DMS79 (cell line): Measurements from ENCODE around the gene ILDR1.
A peak's percentile ranks its signal among the peaks of the same experiment; 100 is the strongest.
"Not testable (repeated sequence)": the region's sequence is repeated elsewhere in the genome, so short reads cannot be mapped to it uniquely, and the experiment has no call there.

Source experiments
- DNase-seq: peaks from one replicate; lab custom pipeline; 2025; lab: John Stamatoyannopoulos, UW

Gene ILDR1

GRCh38 chr3:122021811-122022401 lies at the start of gene ILDR1:
ILDR1 (minus strand) TSS chr3:122022247; CDS start chr3:122022077, 170 bp downstream.
- peak; percentile 14 for DNase-seq

GRCh38 chr3:122067588-122068240 lies 45.7 kb upstream of the ILDR1 start:
- no peak for DNase-seq

GRCh38 chr3:122067214-122067550 lies 45.1 kb upstream of the ILDR1 start:
- DNase-seq, result no peak

GRCh38 chr3:122066331-122067213 lies 44.5 kb upstream of the ILDR1 start:
- DNase-seq, result no peak

- DNase-seq, result no peak
Observed at GRCh38 chr3:122064326-122064725, 42.3 kb upstream of the ILDR1 start.

- no peak for DNase-seq
Observed at GRCh38 chr3:122063908-122064307, 41.9 kb upstream of the ILDR1 start.

GRCh38 chr3:122060040-122060698 lies 38.1 kb upstream of the ILDR1 start:
- DNase-seq, result no peak

GRCh38 chr3:122058294-122058693 lies 36.2 kb upstream of the ILDR1 start:
- no peak for DNase-seq

GRCh38 chr3:122057671-122058070 lies 35.6 kb upstream of the ILDR1 start:
- DNase-seq, result no peak

- DNase-seq, result no peak
Observed at GRCh38 chr3:122055215-122055614, 33.2 kb upstream of the ILDR1 start, which contains the start of gene CD86. CD86 (plus strand) TSS chr3:122055362; CDS start chr3:122055490, 128 bp downstream.

- no peak for DNase-seq
Observed at GRCh38 chr3:122052968-122053367, 30.9 kb upstream of the ILDR1 start.

- not testable (repeated sequence) for DNase-seq
Observed at GRCh38 chr3:122047773-122048172, 25.7 kb upstream of the ILDR1 start.

- DNase-seq, result not testable (repeated sequence)
Observed at GRCh38 chr3:122047296-122047695, 25.2 kb upstream of the ILDR1 start.

GRCh38 chr3:122033023-122033422 lies 11.0 kb upstream of the ILDR1 start:
- no peak for DNase-seq

GRCh38 chr3:122032531-122032930 lies 10.5 kb upstream of the ILDR1 start:
- no peak for DNase-seq

GRCh38 chr3:122031123-122031468 lies 9.0 kb upstream of the ILDR1 start:
- DNase-seq, result no peak

GRCh38 chr3:122030381-122031122 lies 8.5 kb upstream of the ILDR1 start:
- no peak for DNase-seq

GRCh38 chr3:122025296-122025695 lies 3.2 kb upstream of the ILDR1 start:
- no peak for DNase-seq

GRCh38 chr3:122024800-122025199 lies 2.8 kb upstream of the ILDR1 start:
- no peak for DNase-seq

- no peak for DNase-seq
Observed at GRCh38 chr3:122023335-122023910, 1.4 kb upstream of the ILDR1 start.

- no peak for DNase-seq
Observed at GRCh38 chr3:122021037-122021436, 1.0 kb downstream of the ILDR1 start.
